MM.1S (cell line): ENCODE data around the gene DSPP.

Source experiments
- CTCF ChIP-seq: fragments of 300-600 bp; sonication (generic); IDR thresholded peaks from 2 replicates; pipeline ENCODE4 v1.5.1; 2016; ENCODE audit warnings: antibody characterized with exemption, low read length, mixed read lengths
- EZH2 ChIP-seq: fragments of 300-600 bp; sonication (generic); optimal IDR thresholded peaks from 2 replicates; pipeline ENCODE3; 2017; ENCODE audit warnings: low read depth, mild to moderate bottlenecking, antibody characterized with exemption, low read length, mixed read lengths

- no peak for TF ChIP-seq CTCF
- no peak for TF ChIP-seq EZH2
These were observed 6.1 kb downstream of the DSPP start for GRCh38 chr4:87614292-87614890.
